A549 (cell line): ENCODE measurements around the gene EPHB1. TPM values are rescaled to one million over a fixed set of nuclear protein-coding genes. Genes with fewer than 3 reads are reported as not detected.

ENCODE experiments used
- ATAC-seq, 2 experiments: fragments of 200-7000 bp in 1 of 2; fragments of >200 bp in 1 of 2; cut with Nextera tagmentation in 1 of 2; cut with Tn5 transposase in 1 of 2; 3 replicates each; pipeline versions ENCODE4 v1.8.0 to v1.9.1; 2018 to 2020; ENCODE audit warnings: mild to moderate bottlenecking in 1 of 2, moderate library complexity in 1 of 2
- CTCF ChIA-PET: fragments of 300-600 bp; sonication (Branson Sonifier 250); formaldehyde crosslinking; extraction: SDS; loops from one replicate; lab custom pipeline; 2021; ENCODE audit warnings: antibody characterized with exemption, inconsistent platforms; lab: Yijun Ruan, JAX
- POLR2A ChIA-PET: fragments of 350-600 bp; formaldehyde crosslinking; extraction: SDS; loops from one replicate; lab custom pipeline; 2021; ENCODE audit warnings: antibody characterized with exemption, inconsistent platforms; lab: Yijun Ruan, JAX
- DNase-seq, 2 experiments: peaks; one replicate each; pipeline versions ENCODE4 v3.0.0 to v3.0.0-alpha.2; 2011 to 2016; ENCODE audit warnings: low read depth in 1 of 2, low spot score in 1 of 2
- FAIRE-seq: peaks from 2 replicates; lab custom pipeline; 2011; peaks lifted over from hg19 to GRCh38; lab: Jason Lieb, UNC
- H3K27ac ChIP-seq, 2 experiments: fragments of >200 bp; sonication (Bioruptor Twin); formaldehyde crosslinking; 3 replicates each; pipeline ENCODE4 v1.5.1; 2016 to 2017
- H3K4me1 ChIP-seq: fragments of >200 bp; sonication (Bioruptor Twin); formaldehyde crosslinking; 3 replicates; pipeline ENCODE4 v1.6.1; 2016
- H3K4me2 ChIP-seq: fragments of >200 bp; sonication (Bioruptor Twin); formaldehyde crosslinking; 3 replicates; pipeline ENCODE4 v1.6.1; 2016
- H3K4me3 ChIP-seq: fragments of >200 bp; sonication (Bioruptor Twin); formaldehyde crosslinking; 3 replicates; pipeline ENCODE4 v1.5.1; 2016
- H3K9me3 ChIP-seq: fragments of >200 bp; sonication (Bioruptor Twin); formaldehyde crosslinking; 3 replicates; pipeline ENCODE4 v1.6.1; 2016
- BHLHE40 ChIP-seq: IDR thresholded peaks from 2 replicates; pipeline ENCODE4 v1.6.1; 2012; ENCODE audit warnings: low read depth, low read length, inconsistent platforms
- CHD2 ChIP-seq: fragments of 150-350 bp; IDR thresholded peaks from 2 replicates; pipeline ENCODE4 v1.6.1; 2014; ENCODE audit warnings: low read length; ENCODE audit not compliant: partially characterized antibody
- CHD4 ChIP-seq: fragments of 200-600 bp; sonication (generic); IDR thresholded peaks from 2 replicates; pipeline ENCODE4 v1.6.1; 2016; ENCODE audit warnings: antibody characterized with exemption, mild to moderate bottlenecking, borderline replicate concordance
- EHMT2 ChIP-seq: fragments of 200-600 bp; sonication (generic); IDR thresholded peaks from 2 replicates; pipeline ENCODE4 v1.6.1; 2016; ENCODE audit warnings: antibody characterized with exemption, low read depth, mild to moderate bottlenecking, moderate library complexity
- FOXS1 ChIP-seq: fragments of 250-450 bp; sonication (Bioruptor Pico); IDR thresholded peaks from 2 replicates; pipeline ENCODE4 v1.5.0; 2020; ENCODE audit warnings: mild to moderate bottlenecking, moderate library complexity
- GATA3 ChIP-seq: IDR thresholded peaks from 2 replicates; pipeline ENCODE4 v1.6.1; 2012; ENCODE audit warnings: borderline replicate concordance
- HOXA7 ChIP-seq: fragments of 250-450 bp; sonication (Bioruptor Pico); IDR thresholded peaks from 2 replicates; pipeline ENCODE4 v1.5.0; 2020; ENCODE audit warnings: mild to moderate bottlenecking, moderate library complexity
- JUNB ChIP-seq: fragments of >200 bp; sonication (Bioruptor Twin); formaldehyde crosslinking; IDR thresholded peaks from 2 replicates; pipeline ENCODE4 v1.6.1; 2016
- KDM1A ChIP-seq: fragments of 200-600 bp; sonication (generic); IDR thresholded peaks from 2 replicates; pipeline ENCODE4 v1.6.1; 2016; ENCODE audit warnings: low read depth, mild to moderate bottlenecking
- MAZ ChIP-seq: fragments of 150-350 bp; IDR thresholded peaks from 2 replicates; pipeline ENCODE4 v1.6.1; 2014; ENCODE audit warnings: antibody characterized with exemption, low read depth, low read length, borderline replicate concordance
- RCOR1 ChIP-seq: fragments of 150-350 bp; IDR thresholded peaks from 2 replicates; pipeline ENCODE4 v1.6.1; 2014; ENCODE audit warnings: antibody characterized with exemption, low read length, low read depth
- ZFP36 ChIP-seq: fragments of 450-650 bp; IDR thresholded peaks from 2 replicates; pipeline ENCODE4 v1.6.1; 2014; ENCODE audit warnings: borderline replicate concordance; ENCODE audit not compliant: partially characterized antibody
- ZNF302 ChIP-seq: fragments of 250-450 bp; sonication (Bioruptor Pico); IDR thresholded peaks from 2 replicates; pipeline ENCODE4 v1.9.0; 2021; ENCODE audit warnings: inconsistent platforms, mild to moderate bottlenecking, moderate library complexity
- ZSCAN20 ChIP-seq: fragments of 250-450 bp; sonication (Bioruptor Pico); IDR thresholded peaks from 2 replicates; pipeline ENCODE4 v1.8.0; 2022; ENCODE audit warnings: mild to moderate bottlenecking, moderate library complexity
- WGBS: methylation state at CpG from one replicate; pipeline ENCODE4 v1.1.6; 2017; ENCODE audit errors: missing lambda C conversion rate; 5-methylcytosine and 5-hydroxymethylcytosine counted together
- polyA plus RNA-seq, 4 experiments: library from polyadenylated mRNA; depleted of rRNA in 3 of 4; stranded (reverse); fragments of >200 nt; fragmentation: RNase III in 1 of 4; extraction: RNeasy Plus Mini Kit Qiagen cat#74134 plus additional on column Dnase treatment in 1 of 4; gene quantifications; 2 replicates in 3 of 4; 3 replicates in 1 of 4; pipeline ENCODE4 v1.2.3, GENCODE V29; 2011 to 2017
- TF ChIP-seq, protein P1 (sequence below): fragments of >200 bp; sonication (Bioruptor Twin); formaldehyde crosslinking; IDR thresholded peaks from 2 replicates; pipeline ENCODE4 v1.6.1; 2016
- TF ChIP-seq, protein P2 (sequence below): fragments of 450-650 bp; IDR thresholded peaks from 2 replicates; pipeline ENCODE4 v1.6.1; 2014; ENCODE audit warnings: antibody characterized with exemption
- TF ChIP-seq, protein P3 (sequence below): IDR thresholded peaks from 2 replicates; pipeline ENCODE4 v1.6.1; 2012
- TF ChIP-seq, protein P4 (sequence below): fragments of 250-450 bp; sonication (Bioruptor Pico); IDR thresholded peaks from 2 replicates; pipeline ENCODE4 v1.5.0; 2021; ENCODE audit warnings: mild to moderate bottlenecking, moderate library complexity, borderline replicate concordance

EPHB1 gene
- polyA plus RNA-seq, 2 of the 4 experiments (the other 2 are of a cell fraction), result 0.18 to 0.21 TPM

DNA sequence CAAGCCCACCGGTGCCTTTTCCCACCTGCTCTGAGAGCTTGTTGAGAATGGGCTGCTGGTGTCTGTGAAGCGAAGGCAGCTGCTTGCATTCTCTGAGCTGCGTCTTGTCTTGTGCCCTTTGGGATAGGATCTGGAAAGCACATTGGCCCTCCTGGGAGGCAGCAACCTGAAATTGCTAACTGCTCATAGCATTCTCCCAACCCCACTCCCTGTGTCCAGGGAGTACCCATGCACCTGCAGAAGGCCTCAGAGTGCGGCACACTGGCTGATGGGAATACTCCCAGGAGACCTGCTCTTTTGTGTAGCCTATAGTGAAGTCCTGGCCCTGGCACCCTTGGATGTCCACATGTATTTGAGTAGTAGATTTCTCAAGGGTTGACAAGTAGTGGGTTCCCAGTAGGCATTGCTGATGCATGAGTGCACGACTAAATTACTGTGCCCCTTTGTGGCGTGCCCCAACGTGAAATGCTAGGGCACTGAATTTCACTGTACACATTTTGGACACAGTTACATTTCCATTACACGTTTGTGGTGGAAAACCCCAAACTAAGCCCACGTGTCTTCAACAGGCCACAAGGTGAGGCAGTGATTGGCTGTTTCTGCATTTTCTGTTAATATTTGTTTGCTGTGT is 3.7 kb downstream of the EPHB1 start:
- 27% methylated on average over 6 of the region's 9 CpGs for WGBS
- no peak overlapping the region for H3K4me2 ChIP-seq
- CTCF ChIA-PET, result interaction anchor here (0.9 kb wide), 1 partner anchor 705 kb away, joined by 3 read pairs; no protein-coding TSS in a partner anchor
- H3K27ac ChIP-seq, result no peak overlapping the region
- DNase-seq (no peak), ATAC-seq (no peak), FAIRE-seq (no peak)
- no peaks in the 10 kb centered on the region for H3K9me3 ChIP-seq
- no peaks in the 10 kb centered on the region for H3K4me1 ChIP-seq
- no peak for TF ChIP-seq BHLHE40
- no peak for TF ChIP-seq JUNB
- no peak for TF ChIP-seq CHD4
- TF ChIP-seq, protein P1, sequence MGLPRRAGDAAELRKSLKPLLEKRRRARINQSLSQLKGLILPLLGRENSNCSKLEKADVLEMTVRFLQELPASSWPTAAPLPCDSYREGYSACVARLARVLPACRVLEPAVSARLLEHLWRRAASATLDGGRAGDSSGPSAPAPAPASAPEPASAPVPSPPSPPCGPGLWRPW, result no peak
- TF ChIP-seq HOXA7 (CRISPR knock-in tag), result no peak
- no peak for TF ChIP-seq CHD2
- TF ChIP-seq KDM1A, result no peak
- TF ChIP-seq ZFP36, result no peak
- TF ChIP-seq ZNF302 (CRISPR knock-in tag), result no peak
- TF ChIP-seq ZSCAN20 (CRISPR knock-in tag), result no peak
- TF ChIP-seq EHMT2, result no peak
- no peak for TF ChIP-seq GATA3
- TF ChIP-seq, protein P2, sequence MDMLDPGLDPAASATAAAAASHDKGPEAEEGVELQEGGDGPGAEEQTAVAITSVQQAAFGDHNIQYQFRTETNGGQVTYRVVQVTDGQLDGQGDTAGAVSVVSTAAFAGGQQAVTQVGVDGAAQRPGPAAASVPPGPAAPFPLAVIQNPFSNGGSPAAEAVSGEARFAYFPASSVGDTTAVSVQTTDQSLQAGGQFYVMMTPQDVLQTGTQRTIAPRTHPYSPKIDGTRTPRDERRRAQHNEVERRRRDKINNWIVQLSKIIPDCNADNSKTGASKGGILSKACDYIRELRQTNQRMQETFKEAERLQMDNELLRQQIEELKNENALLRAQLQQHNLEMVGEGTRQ, result no peak
- POLR2A ChIA-PET, result no interaction called here
- H3K4me3 ChIP-seq, result no peak overlapping the region

DNA sequence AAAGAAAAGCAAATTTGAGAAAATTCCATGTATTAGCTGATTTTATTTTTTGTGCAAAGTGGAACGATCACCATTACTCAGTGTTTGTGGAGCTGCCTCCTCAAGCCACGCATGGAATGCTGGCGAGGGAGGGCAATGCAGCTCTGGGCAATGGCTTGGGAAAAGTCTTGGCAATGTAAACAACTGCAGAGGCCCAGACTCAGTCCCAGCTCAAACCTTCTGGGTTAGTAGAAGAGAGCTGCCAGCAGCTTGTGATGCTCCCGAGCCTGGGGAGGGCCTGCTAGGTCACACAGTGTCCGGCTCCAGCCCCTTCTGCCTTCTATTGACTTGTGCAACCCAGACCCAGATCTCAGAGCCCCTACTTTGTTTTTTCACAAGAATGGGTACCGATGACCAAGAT is 4.3 kb downstream of the EPHB1 start:
- H3K4me3 ChIP-seq, result no peak overlapping the region
- no peak for TF ChIP-seq ZSCAN20 (CRISPR knock-in tag)
- no peak for TF ChIP-seq MAZ
- no peak for TF ChIP-seq ZFP36
- TF ChIP-seq RCOR1, result no peak
- TF ChIP-seq, protein P3, sequence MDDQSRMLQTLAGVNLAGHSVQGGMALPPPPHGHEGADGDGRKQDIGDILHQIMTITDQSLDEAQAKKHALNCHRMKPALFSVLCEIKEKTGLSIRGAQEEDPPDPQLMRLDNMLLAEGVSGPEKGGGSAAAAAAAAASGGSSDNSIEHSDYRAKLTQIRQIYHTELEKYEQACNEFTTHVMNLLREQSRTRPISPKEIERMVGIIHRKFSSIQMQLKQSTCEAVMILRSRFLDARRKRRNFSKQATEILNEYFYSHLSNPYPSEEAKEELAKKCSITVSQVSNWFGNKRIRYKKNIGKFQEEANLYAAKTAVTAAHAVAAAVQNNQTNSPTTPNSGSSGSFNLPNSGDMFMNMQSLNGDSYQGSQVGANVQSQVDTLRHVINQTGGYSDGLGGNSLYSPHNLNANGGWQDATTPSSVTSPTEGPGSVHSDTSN, result no peak
- TF ChIP-seq, protein P4, sequence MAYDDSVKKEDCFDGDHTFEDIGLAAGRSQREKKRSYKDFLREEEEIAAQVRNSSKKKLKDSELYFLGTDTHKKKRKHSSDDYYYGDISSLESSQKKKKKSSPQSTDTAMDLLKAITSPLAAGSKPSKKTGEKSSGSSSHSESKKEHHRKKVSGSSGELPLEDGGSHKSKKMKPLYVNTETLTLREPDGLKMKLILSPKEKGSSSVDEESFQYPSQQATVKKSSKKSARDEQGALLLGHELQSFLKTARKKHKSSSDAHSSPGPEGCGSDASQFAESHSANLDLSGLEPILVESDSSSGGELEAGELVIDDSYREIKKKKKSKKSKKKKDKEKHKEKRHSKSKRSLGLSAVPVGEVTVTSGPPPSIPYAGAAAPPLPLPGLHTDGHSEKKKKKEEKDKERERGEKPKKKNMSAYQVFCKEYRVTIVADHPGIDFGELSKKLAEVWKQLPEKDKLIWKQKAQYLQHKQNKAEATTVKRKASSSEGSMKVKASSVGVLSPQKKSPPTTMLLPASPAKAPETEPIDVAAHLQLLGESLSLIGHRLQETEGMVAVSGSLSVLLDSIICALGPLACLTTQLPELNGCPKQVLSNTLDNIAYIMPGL (CRISPR knock-in tag), result no peak
- TF ChIP-seq FOXS1 (CRISPR knock-in tag), result no peak
- TF ChIP-seq, protein P1, result no peak
- TF ChIP-seq BHLHE40, result no peak
- ChIA-PET POLR2A (no interaction called here), CTCF (no interaction called here)
- no peak overlapping the region for H3K27ac ChIP-seq
- H3K4me1 ChIP-seq, result no peaks in the 10 kb centered on the region
- H3K9me3 ChIP-seq, result no peaks in the 10 kb centered on the region
- ATAC-seq (no peak), DNase-seq (no peak), FAIRE-seq (no peak)
- no peak overlapping the region for H3K4me2 ChIP-seq
- 2% methylated on average over 5 of the region's 6 CpGs for WGBS
